ENCODE data around the gene FAM98A.
A peak's percentile ranks its signal among the peaks of the same experiment; 100 is the strongest.

Gene FAM98A

GRCh38 chr2:33598561-33599174 lies 431 bp downstream of the FAM98A start:
- H3K4me3 ChIP-seq (ENCODE audit: low read depth in 1 of 2, low read length in 1 of 2), result peak overlapping the region; percentile 80 to 96
- H3K36me3 ChIP-seq, result peaks cover 10% of the 10 kb centered on the region
- H3K9me3 ChIP-seq, result no peaks in the 10 kb centered on the region
- TF ChIP-seq, protein P1, sequence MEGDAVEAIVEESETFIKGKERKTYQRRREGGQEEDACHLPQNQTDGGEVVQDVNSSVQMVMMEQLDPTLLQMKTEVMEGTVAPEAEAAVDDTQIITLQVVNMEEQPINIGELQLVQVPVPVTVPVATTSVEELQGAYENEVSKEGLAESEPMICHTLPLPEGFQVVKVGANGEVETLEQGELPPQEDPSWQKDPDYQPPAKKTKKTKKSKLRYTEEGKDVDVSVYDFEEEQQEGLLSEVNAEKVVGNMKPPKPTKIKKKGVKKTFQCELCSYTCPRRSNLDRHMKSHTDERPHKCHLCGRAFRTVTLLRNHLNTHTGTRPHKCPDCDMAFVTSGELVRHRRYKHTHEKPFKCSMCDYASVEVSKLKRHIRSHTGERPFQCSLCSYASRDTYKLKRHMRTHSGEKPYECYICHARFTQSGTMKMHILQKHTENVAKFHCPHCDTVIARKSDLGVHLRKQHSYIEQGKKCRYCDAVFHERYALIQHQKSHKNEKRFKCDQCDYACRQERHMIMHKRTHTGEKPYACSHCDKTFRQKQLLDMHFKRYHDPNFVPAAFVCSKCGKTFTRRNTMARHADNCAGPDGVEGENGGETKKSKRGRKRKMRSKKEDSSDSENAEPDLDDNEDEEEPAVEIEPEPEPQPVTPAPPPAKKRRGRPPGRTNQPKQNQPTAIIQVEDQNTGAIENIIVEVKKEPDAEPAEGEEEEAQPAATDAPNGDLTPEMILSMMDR (IDR thresholded peaks at IDR 0.05), result no peak
- H3K27me3 ChIP-seq, result no peaks in the 10 kb centered on the region
- peaks cover 12 to 16% of the 10 kb centered on the region in 2 experiments for H3K4me1 ChIP-seq (ENCODE audit: control insufficient read depth in 1 of 2, insufficient read depth in 1 of 2, low read depth in 1 of 2, low read length in 1 of 2)
- H3K27ac ChIP-seq, result peak overlapping the region; percentile 36

GRCh38 chr2:33597026-33597425 lies 2.1 kb downstream of the FAM98A start:
- H3K36me3 ChIP-seq, result peaks cover 19% of the 10 kb centered on the region
- no peaks in the 10 kb centered on the region for H3K9me3 ChIP-seq
- H3K4me3 ChIP-seq (ENCODE audit: low read depth in 1 of 2, low read length in 1 of 2), result no peak overlapping the region

GRCh38 chr2:33595385-33595784 lies 3.7 kb downstream of the FAM98A start:
- peaks cover 35% of the 10 kb centered on the region for H3K36me3 ChIP-seq
- H3K27me3 ChIP-seq, result no peaks in the 10 kb centered on the region
- no peaks in the 10 kb centered on the region for H3K9me3 ChIP-seq
- H3K4me3 ChIP-seq (ENCODE audit: low read depth in 1 of 2, low read length in 1 of 2), result no peak overlapping the region
- TF ChIP-seq, protein P1 (IDR thresholded peaks at IDR 0.05), result no peak
- no peak overlapping the region for H3K27ac ChIP-seq
- H3K4me1 ChIP-seq (ENCODE audit: control insufficient read depth in 1 of 2, insufficient read depth in 1 of 2, low read depth in 1 of 2, low read length in 1 of 2), result peaks cover 12 to 16% of the 10 kb centered on the region in 2 experiments

More at GRCh38 chr2:33597026-33597425, 2.1 kb downstream of the FAM98A start:
- H3K27me3 ChIP-seq, result no peaks in the 10 kb centered on the region
- H3K4me1 ChIP-seq (ENCODE audit: control insufficient read depth in 1 of 2, insufficient read depth in 1 of 2, low read depth in 1 of 2, low read length in 1 of 2), result peaks cover 12 to 16% of the 10 kb centered on the region in 2 experiments
- no peak overlapping the region for H3K27ac ChIP-seq
- TF ChIP-seq, protein P1 (IDR thresholded peaks at IDR 0.05), result no peak

GRCh38 chr2:33589444-33589843 lies 9.7 kb downstream of the FAM98A start:
- Histone ChIP-seq H3K36me3 (peaks cover 84% of the 10 kb centered on the region), H3K27ac (no peak overlapping the region)
- TF ChIP-seq, protein P1 (IDR thresholded peaks at IDR 0.05), result no peak

DNA sequence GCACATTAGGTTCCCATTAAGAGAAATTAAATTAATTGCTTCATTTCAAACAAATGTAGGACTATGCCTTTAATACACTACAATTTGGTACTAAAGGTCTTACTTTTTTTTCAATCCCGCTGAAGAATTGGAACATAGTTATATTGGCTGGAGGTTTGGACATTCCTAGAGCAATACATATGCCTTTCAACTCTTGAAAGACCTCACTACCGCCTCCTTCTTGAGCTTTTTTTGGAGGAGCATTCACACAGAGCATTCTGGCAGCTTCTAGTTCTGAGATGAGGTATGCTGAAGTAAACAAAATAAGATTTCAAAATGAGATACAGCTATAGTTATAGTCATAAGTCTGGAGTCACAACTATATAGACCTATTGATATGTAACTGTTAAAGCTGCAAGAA lies 10.9 kb downstream of the FAM98A start:
- Histone ChIP-seq H3K27ac (no peak overlapping the region), H3K27me3 (no peaks in the 10 kb centered on the region), H3K4me3 (ENCODE audit: low read depth in 1 of 2, low read length in 1 of 2) (no peak overlapping the region), H3K4me1 (ENCODE audit: control insufficient read depth in 1 of 2, insufficient read depth in 1 of 2, low read depth in 1 of 2, low read length in 1 of 2) (no peaks in the 10 kb centered on the region), H3K36me3 (peaks cover 87% of the 10 kb centered on the region), H3K9me3 (no peaks in the 10 kb centered on the region)
- TF ChIP-seq, protein P1 (IDR thresholded peaks at IDR 0.05), result no peak

More at GRCh38 chr2:33589444-33589843, 9.7 kb downstream of the FAM98A start:
- H3K4me1 ChIP-seq (ENCODE audit: control insufficient read depth in 1 of 2, insufficient read depth in 1 of 2, low read depth in 1 of 2, low read length in 1 of 2), result no peaks in the 10 kb centered on the region
- H3K4me3 ChIP-seq (ENCODE audit: low read depth in 1 of 2, low read length in 1 of 2), result no peak overlapping the region
- H3K27me3 ChIP-seq, result no peaks in the 10 kb centered on the region
- no peaks in the 10 kb centered on the region for H3K9me3 ChIP-seq

All from neutrophil (primary cell).